H1 (cell line): ENCODE results near the gene GOLIM4. TPM values are rescaled to one million over a fixed set of nuclear protein-coding genes. Genes with fewer than 3 reads are reported as not detected.

ENCODE experiments used
- MAX ChIP-seq: IDR thresholded peaks from 2 replicates; pipeline ENCODE4 v1.6.1; 2012; ENCODE audit warnings: inconsistent platforms
- TBP ChIP-seq: IDR thresholded peaks from 2 replicates; pipeline ENCODE4 v1.6.1; 2011; ENCODE audit warnings: low read depth, low read length, improper control_type of control experiment
- polyA plus RNA-seq, 7 experiments: library from polyadenylated mRNA; depleted of rRNA in 3 of 7; stranded (reverse) in 5 of 7; unstranded in 2 of 7; fragments of >200 nt in 5 of 7; fragments of 200-250 nt in 2 of 7; gene quantifications; 1 replicate in 5 of 7; 2 replicates in 1 of 7; 4 replicates in 1 of 7; pipeline versions ENCODE4 v1.2.1 to v1.2.3, GENCODE V29; 2011 to 2013; ENCODE audit warnings: missing spikeins in 2 of 7, mixed read lengths in 2 of 7
- total RNA-seq: library from RNA; stranded (reverse); fragmentation: NEBNext Ultra II Directional; extraction: Animal tissue kit (Norgen Biotek cat#: 25700); gene quantifications from 2 replicates; pipeline ENCODE4 v1.2.1, GENCODE V29; 2021

Gene GOLIM4
- total and polyA plus RNA-seq, 2 of the 8 experiments (the other 6 are each of a cell fraction or from before 2014, with no cell fraction given): 5.6 to 29.7 TPM

- no peak for TF ChIP-seq MAX
- TF ChIP-seq TBP: no peak
Observed at GRCh38 chr3:168090306-168091085, 5.2 kb downstream of the GOLIM4 start (continued).
